Measurements from ENCODE around the gene PSMD2.
A peak's percentile ranks its signal among the peaks of the same experiment; 100 is the strongest.
"Not testable (repeated sequence)": the region's sequence is repeated elsewhere in the genome, so short reads cannot be mapped to it uniquely, and the experiment has no call there.

PSMD2 gene

GRCh38 chr3:184339001-184339400 lies 40.0 kb downstream of the PSMD2 start:
- no peak for DNase-seq (ENCODE audit: low read depth in 2 of 2)

GRCh38 chr3:184339451-184340135 lies 40.6 kb downstream of the PSMD2 start:
- DNase-seq (ENCODE audit: low read depth in 2 of 2), result not testable (repeated sequence)

DNA sequence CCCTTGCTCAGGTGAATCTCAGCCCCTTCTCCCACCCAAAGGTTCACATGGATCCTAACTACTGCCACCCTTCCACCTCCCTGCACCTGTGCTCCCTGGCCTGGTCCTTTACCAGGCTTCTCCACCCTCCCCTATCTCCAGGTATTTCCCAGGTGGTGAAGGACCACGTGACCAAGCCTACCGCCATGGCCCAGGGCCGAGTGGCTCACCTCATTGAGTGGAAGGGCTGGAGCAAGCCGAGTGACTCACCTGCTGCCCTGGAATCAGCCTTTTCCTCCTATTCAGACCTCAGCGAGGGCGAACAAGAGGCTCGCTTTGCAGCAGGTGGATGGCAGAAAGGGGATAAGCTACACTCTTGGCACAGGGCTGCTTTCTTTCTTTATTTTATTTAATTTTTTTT lies 42.9 kb downstream of the PSMD2 start:
- no peak for DNase-seq (ENCODE audit: low read depth in 2 of 2)

GRCh38 chr3:184343200-184343876 lies 44.3 kb downstream of the PSMD2 start:
- no peak for DNase-seq (ENCODE audit: low read depth in 2 of 2)

DNA sequence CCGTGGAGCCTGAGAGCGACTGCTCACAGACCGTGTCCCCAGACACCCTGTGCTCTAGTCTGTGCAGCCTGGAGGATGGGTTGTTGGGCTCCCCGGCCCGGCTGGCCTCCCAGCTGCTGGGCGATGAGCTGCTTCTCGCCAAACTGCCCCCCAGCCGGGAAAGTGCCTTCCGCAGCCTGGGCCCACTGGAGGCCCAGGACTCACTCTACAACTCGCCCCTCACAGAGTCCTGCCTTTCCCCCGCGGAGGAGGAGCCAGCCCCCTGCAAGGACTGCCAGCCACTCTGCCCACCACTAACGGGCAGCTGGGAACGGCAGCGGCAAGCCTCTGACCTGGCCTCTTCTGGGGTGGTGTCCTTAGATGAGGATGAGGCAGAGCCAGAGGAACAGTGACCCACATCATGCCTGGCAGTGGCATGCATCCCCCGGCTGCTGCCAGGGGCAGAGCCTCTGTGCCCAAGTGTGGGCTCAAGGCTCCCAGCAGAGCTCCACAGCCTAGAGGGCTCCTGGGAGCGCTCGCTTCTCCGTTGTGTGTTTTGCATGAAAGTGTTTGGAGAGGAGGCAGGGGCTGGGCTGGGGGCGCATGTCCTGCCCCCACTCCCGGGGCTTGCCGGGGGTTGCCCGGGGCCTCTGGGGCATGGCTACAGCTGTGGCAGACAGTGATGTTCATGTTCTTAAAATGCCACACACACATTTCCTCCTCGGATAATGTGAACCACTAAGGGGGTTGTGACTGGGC lies 45.7 kb downstream of the PSMD2 start:
- DNase-seq (ENCODE audit: low read depth in 2 of 2), result no peak

GRCh38 chr3:184345317-184346144 lies 46.5 kb downstream of the PSMD2 start:
- DNase-seq (ENCODE audit: low read depth in 2 of 2), result no peak

- no peak for DNase-seq (ENCODE audit: low read depth in 2 of 2)
These were observed 47.6 kb downstream of the PSMD2 start for GRCh38 chr3:184346480-184347190.

DNA sequence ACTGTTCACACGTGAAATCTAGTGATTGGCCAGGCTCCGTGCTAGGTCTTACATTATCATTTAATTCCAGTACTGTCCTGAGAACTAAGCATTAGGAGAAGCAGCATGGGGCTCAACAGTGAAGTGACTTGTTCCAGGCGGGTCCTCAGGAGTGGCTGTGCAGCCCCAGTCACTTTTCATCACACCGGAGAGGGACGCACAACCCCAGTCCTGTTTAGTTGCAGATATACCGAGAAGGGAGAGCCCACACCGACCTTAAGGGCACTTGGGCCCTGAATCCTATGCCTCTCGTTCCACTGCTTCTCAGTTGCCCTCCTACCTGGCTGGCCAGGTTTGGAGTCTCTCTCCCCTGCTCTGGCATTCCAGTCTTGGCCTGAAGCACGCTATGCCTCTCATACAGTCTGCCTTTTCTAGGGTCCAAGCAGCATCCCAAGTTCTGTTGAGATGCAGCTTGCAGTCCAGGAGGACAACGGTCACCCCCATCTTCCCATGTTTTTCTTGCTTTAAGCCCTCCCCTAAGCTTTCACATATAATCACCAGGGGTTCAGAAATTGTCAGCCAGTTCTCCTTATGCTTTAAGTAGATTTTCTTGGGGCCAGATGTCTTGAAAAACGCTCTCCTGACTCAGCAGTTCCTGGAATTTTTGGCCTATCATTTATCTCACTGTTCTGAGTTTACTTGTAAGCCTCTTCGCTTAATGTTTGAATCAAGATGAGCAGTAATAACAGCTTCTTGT lies 48.4 kb downstream of the PSMD2 start:
- DNase-seq (ENCODE audit: low read depth in 2 of 2), result no peak

GRCh38 chr3:184348057-184348382 lies 49.0 kb downstream of the PSMD2 start:
- no peak for DNase-seq (ENCODE audit: low read depth in 2 of 2)

DNA sequence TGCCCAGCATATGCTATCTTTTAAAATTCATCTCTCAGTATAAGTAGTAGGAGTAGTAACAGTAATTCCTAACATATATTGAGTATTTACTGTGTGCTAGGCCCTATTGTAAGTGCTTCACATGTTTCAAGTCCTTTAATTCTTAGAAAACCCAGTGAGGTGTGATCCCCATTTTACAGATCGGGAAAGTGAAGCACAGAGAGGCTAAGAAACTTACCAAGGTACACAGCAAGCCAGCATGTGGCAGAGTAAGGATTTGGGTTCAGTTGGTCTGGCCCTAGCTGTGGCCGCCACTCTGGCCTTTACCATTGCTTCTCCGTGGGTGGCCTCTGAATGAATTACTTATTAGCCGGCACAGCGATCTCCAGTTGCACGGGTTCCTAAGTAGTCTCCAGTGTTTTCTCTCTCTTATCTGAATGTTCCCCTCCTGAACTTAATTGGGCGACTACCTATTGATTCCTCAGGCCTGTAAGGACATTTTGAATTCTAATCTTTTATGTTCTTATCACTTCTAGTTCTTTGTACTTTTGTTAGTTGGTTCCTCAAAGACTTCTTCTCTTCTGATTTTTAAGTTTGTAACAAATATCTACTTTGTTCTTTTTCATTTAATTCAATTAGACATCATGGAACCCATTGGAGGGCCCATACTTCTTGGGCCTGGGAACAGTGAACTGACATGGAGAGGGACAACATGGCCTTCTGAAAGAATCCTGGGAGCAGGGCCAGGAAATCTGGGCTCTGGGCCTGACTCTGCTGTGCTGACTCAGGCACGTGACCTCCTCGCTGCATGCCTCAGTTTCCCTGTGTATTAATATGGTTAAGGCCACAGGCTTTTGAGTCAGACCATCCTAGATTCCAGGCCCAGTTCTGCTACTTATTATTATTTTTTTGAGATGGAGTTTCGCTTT lies 50.8 kb downstream of the PSMD2 start:
- no peak for DNase-seq (ENCODE audit: low read depth in 2 of 2)

- DNase-seq (ENCODE audit: low read depth in 2 of 2), result no peak
These were observed 51.6 kb downstream of the PSMD2 start for GRCh38 chr3:184350618-184351017.

- DNase-seq (ENCODE audit: low read depth in 2 of 2), result no peak
These were observed 52.6 kb downstream of the PSMD2 start for GRCh38 chr3:184351511-184352148.

DNA sequence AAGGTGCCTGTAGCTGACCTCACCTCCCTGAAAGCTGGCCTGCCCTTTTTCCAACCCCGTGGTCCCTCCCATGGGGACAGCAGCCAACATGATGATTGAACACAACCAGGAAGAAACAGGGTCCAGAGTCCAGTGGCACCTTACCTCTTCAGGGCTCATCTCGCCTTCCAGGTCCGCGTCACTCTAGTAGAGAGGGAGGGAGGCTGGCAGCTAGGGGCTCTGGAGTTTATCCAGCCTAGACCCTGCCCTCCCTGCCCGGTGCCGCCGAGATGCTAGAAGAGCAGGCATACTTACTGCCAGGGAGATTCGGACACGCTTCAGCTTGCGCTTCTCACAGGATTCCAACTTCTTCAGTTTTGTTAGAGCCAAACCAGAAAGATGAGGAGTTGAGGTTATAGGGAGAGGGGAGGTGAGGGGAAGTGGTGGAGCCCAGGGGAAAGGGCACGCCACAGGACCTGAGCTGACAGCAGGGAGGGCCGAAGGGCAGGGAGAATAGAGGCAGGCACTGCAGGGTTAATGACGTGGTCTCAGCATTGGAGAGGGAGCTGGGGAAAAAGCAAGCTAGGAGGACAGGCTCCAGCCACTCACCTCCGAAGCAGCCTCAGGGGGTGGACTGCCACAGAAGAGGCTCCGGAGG lies 53.2 kb downstream of the PSMD2 start:
- DNase-seq (ENCODE audit: low read depth in 2 of 2), result no peak

- DNase-seq (ENCODE audit: low read depth in 2 of 2), result no peak
These were observed 54.0 kb downstream of the PSMD2 start for GRCh38 chr3:184352897-184353545.

DNA sequence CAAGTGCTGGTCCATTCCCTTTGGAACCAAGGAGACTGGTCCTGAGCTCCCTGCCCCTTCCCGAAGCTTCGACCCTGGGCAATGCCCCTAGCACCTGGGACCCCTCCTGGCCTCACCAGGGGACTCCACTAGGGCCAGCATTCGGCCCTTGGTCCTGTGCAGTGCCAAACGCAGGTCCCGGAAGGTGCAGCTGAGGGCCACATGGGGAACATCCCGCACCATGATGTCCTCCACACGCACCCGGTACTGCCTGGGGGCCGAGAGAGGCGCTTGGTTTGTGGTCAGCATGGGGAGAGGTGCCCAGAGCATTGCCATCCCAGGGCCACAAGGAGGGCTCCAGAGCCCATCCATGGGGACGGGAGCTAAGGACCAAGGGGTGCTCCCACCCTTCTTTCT lies 54.5 kb downstream of the PSMD2 start:
- DNase-seq (ENCODE audit: low read depth in 2 of 2), result no peak

DNA sequence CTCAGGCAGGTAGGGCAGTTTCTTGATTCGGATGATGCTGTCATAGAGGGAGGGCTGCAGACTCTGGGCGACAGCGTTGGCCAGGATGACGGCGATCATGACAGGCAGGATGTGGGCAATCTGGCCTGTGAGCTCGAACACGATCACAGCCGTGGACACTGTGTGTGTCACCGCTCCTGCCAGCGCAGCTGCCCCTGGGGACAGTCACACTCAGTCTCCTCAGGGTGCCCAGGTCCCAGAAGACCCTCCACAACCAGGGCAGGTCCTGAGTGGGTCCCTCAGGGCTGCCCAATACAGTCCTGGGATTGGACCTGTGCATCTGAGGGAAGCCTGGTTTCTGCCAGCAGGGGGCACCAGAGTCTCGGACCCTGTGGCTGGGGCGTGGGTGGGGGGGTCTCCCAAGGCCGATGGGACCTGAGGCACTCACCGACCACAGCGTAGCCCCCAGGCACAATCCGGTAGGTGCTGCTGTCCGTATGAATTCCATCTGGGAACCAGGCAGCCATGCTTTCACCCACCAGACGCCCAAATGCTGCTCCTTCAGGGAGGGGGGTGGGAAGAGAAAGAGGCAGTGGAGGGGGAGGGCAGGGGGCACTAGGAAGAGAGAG lies 55.2 kb downstream of the PSMD2 start:
- DNase-seq (ENCODE audit: low read depth in 2 of 2), result peak in 1 of 2 donors; percentile 21

- no peak for DNase-seq (ENCODE audit: low read depth in 2 of 2)
These were observed 55.7 kb downstream of the PSMD2 start for GRCh38 chr3:184354754-184355153.
